AG04449 (cell line): ENCODE data around the gene GNGT2.
A peak's percentile ranks its signal among the peaks of the same experiment; 100 is the strongest.

ENCODE experiments used
- CTCF ChIA-PET: fragments of 350-600 bp; formaldehyde crosslinking; extraction: SDS; loops from one replicate; lab custom pipeline; 2021; ENCODE audit warnings: antibody characterized with exemption; lab: Yijun Ruan, JAX
- POLR2A ChIA-PET: fragments of 400-600, 350-600 bp; formaldehyde crosslinking; extraction: SDS; loops from one replicate; lab custom pipeline; 2020; ENCODE audit warnings: antibody characterized with exemption, inconsistent platforms; lab: Yijun Ruan, JAX
- DNase-seq: peaks from one replicate; pipeline ENCODE4 v3.0.0-alpha.2; 2010; ENCODE audit warnings: low read depth, low spot score
- H3K4me3 ChIP-seq: 2 replicates; pipeline ENCODE4 v1.5.1; 2011; ENCODE audit warnings: low read depth, mild to moderate bottlenecking, control low read depth, low read length
- CTCF ChIP-seq: IDR thresholded peaks from one replicate; pipeline ENCODE4 v1.5.1; 2011; ENCODE audit warnings: mild to moderate bottlenecking, moderate library complexity, low read length, control low read depth, inconsistent platforms; ENCODE audit not compliant: insufficient read depth; ENCODE audit errors: missing control alignments

Gene GNGT2

GRCh38 chr17:49210158-49211029 lies at the start of gene GNGT2, which contains the start of gene ABI3:
GNGT2 (minus strand) TSS chr17:49210574; CDS start chr17:49207422, 3,152 bp downstream.
ABI3 (plus strand) TSS chr17:49210707; CDS start chr17:49210725, 18 bp downstream.
- no peak for TF ChIP-seq CTCF
- CTCF ChIA-PET, result interaction anchor here (0.9 to 7.7 kb wide), 2 partner anchors 16 to 30 kb away, joined by 5 to 73 read pairs; no protein-coding TSS in a partner anchor
- DNase-seq, result no peak
- POLR2A ChIA-PET, result no interaction called here
- peak within 1 kb of the TSS; percentile 29 for H3K4me3 ChIP-seq

- peak overlapping the region; percentile 52 for H3K4me3 ChIP-seq
- POLR2A ChIA-PET, result interaction anchor here (0.6 kb wide), 2 partner anchors 59 to 126 kb away, joined by 3 to 5 read pairs; no protein-coding TSS in a partner anchor
- CTCF ChIA-PET, result interaction anchor here (1.3 to 2.6 kb wide), 6 partner anchors 11 to 80 kb away, joined by 3 to 13 read pairs (median 4); no protein-coding TSS in a partner anchor
- no peak for TF ChIP-seq CTCF
- DNase-seq, result no peak
Observed at GRCh38 chr17:49259663-49260010, 49.3 kb upstream of the GNGT2 start.

- no peak for DNase-seq
- no peak for TF ChIP-seq CTCF
- POLR2A ChIA-PET, result interaction anchor here (0.6 kb wide), 1 partner anchor 23 kb away, joined by 3 read pairs; no protein-coding TSS in a partner anchor
- CTCF ChIA-PET, result interaction anchor here (1.9 kb wide), 1 partner anchor 10 kb away, joined by 4 read pairs; no protein-coding TSS in a partner anchor
- no peak overlapping the region for H3K4me3 ChIP-seq
Observed at GRCh38 chr17:49258394-49258793, 48.0 kb upstream of the GNGT2 start.

- DNase-seq, result no peak
- TF ChIP-seq CTCF, result no peak
- H3K4me3 ChIP-seq, result no peak overlapping the region
- ChIA-PET POLR2A (no interaction called here), CTCF (interaction anchor here (2.2 kb wide), 1 partner anchor 27 kb away, joined by 5 read pairs; no protein-coding TSS in a partner anchor)
Observed at GRCh38 chr17:49255125-49255524, 44.8 kb upstream of the GNGT2 start.

GRCh38 chr17:49254066-49254465 lies 43.7 kb upstream of the GNGT2 start:
- ChIA-PET POLR2A (interaction anchor here (0.8 kb wide), 1 partner anchor 13 kb away, joined by 5 read pairs; no protein-coding TSS in a partner anchor), CTCF (interaction anchor here (2.2 kb wide), 1 partner anchor 26 kb away, joined by 5 read pairs; no protein-coding TSS in a partner anchor)
- DNase-seq, result no peak
- no peak for TF ChIP-seq CTCF
- no peak overlapping the region for H3K4me3 ChIP-seq
